Activated effector memory CD4-positive, alpha-beta T cell treated with anti-CD3 and anti-CD28 coated beads, Interleukin-2, amount 50 U/mL, for 16 hours (primary cell): ENCODE results near the gene SMOC2.

ENCODE experiments used
- DNase-seq: peaks from one replicate; pipeline ENCODE4 v3.0.0-alpha.2; 2020

Gene SMOC2

DNA sequence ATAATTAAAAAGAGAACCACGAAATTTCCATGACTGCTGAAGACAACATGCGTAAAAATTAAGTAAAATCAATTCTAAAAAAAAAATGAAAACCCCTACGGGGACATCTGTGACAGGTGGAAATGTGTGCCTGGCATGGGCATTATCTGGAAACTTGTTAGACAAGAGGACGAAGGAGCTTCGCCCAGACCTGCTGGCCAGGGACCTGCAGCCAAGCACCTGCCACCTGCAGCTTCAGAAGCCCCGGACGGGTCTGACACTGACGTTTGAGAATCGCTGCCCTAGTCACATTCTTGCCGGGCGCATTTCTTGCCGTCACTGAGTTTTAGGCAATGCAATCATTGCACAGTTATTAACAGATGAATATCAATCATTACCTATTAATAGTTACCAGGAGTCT is 140.3 kb downstream of the SMOC2 start:
- no peak for DNase-seq

DNA sequence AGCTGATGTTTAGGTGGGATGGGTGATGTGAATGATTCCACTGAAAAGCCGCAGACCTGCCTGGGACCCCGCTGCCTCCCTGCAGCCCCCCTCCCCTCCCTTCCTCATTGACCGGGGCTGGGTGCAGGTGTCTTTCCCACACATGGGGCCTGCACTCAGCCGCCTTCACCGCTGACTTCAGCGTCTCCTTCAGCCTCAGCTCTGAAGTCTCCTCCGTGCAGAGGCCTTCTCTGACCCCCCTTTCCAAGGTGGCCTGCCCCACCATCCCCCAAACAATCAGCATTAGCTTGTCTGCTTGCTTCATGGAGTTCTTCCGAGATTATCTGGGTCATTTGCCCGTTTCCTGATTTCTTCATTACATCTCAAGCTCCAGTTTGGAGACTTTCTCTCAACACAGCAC is 140.7 kb downstream of the SMOC2 start:
- DNase-seq: no peak

DNA sequence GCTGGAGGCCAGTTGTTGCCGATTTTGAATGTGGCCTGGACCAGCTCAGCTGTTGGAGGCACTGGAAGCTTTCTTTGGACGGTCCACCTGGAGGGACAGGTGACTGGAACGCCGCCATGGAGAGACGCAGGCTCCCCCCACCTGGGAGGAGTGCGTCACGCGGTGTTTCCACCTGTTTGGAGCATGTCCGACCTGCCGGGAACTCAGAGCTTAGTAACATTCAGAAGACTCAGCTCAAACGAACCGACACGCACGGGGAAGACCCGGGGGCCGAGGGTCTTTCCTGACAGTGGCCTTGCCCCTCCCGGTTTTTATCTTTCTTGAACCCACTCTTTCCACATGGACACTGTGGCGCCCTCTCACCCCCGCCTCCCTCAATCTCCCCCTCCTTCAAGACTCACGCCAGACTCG is 141.6 kb downstream of the SMOC2 start:
- DNase-seq: no peak

DNA sequence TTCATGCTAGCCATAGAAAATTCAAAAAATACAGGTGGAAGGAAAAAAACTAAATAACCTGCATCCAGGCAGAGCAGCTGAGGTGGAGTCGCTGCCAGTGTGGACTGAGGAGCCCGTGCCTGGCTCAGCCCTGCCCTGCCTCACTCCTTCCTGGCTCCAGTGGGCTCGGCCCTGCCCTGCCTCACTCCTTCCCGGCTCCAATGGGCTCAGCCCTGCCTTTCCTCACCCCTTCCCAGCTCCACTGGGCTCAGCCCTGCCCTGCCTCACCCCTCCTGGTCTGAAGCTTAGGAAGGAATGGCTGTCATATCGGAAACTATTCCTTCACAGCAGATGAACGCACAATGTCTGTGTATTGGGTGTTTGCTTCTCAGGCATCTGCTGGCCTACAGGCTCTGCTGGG is 142.1 kb downstream of the SMOC2 start:
- no peak for DNase-seq

DNA sequence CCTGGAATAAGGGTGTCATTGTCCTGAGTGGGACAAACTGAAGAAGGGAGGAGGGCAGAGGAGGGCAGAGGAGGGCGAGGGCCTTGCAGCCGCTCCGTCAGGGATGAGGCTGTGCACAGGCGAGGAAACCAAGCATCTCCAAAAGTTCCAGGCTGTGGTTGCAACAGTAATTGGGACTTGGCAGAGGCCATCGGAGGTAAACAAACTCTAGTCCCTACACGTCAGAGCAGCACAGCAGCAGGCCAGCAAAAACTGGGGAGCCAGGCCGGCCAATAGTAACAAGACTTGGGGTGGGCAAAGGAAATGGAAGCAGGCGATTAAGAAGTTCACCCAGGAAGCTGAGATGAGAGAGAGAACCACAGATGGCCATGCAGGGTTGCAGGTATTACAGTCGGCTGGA is 142.8 kb downstream of the SMOC2 start:
- no peak for DNase-seq

DNA sequence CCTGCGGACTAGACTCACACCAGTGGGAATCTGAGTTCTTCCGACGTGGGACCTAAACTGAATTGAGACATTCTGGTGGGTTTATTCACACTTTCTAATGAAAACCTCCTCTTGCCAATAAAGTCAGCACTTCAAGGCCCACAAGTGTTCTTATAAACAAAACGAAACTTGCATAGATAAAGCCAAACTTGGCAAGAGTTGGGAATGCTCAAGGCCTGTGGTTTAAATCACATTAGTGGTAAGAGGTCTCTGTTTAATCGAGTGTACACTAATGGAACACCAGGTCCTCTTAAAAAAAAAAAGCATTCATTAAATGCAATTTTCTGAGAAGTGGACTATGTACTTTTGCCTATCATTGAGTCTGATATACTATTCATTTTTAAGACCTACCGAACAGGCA is 143.3 kb downstream of the SMOC2 start:
- DNase-seq: no peak

DNA sequence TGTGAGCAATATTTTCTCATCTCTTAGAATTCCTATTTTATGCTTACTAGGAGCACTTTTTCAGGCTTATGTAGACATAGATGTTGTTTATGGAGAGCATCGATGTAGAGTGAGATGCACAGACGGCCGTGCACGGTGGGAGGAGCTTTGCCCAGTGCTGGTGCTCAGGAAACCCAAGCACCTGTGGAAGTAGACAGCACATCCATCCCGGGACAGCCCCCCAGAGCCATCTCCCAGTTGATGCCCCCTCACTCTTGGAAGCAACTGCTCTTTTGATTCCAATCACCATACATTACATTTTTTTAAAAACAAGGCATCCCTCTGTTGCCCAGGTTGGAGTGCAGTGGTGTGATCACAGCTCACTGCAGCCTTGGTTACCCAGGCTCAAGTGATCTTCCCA is 143.7 kb downstream of the SMOC2 start:
- DNase-seq: no peak

DNA sequence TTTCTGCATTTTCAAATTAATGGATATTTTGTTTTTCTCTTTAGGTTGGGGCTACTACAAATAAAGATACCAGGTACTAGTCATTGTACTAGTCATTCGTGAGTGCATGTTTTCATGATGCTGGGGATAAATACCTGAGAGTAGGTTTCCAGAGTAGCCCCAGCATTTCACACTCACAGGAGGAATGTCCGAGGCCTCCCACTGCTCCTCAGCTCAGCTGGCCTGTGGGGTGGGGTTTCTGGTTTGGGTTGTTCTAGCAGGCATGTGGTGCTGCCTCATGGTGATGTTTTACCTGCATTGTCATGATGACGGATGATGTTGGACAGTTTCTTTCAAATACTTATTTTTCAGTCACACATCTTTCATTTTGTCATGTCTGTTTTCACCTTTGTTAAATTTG is 144.5 kb downstream of the SMOC2 start:
- no peak for DNase-seq

DNA sequence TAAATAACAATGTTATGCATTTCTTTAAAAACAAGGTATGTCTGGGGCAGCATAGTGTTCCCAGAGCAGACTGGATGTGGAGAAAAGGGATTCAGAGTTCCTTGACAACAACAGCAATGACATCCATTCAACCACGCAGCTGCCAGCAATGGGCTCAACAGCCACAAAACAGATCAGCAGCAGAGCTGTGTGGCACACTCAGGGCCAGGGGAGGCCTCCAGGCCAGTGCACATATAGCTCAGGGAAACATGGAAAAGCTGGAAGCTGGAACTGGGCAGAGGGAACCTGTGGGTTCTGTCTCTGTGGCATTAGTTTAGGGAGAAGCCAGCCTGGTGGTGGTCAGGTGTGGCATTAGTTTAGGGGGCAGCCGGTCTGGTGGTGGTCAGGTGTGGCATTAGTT is 148.3 kb downstream of the SMOC2 start:
- DNase-seq: no peak

DNA sequence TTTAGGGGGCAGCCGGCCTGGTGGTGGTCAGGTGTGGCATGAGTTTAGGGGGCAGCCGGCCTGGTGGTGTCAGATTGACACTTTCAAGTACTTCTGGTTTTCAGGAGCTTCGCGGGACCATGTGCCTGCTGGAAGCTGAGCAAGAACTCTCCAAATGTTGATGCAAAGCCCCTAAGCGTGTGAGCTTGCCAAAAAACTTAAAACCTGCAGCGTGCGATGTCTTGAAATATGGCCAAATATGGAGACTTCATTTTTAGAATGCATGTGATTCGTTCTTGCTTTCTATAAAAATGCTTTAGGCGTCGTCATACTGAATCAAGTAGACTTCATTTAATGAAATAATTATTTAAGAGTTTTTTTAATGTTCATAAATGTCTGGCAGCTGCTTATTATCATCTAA is 149.4 kb downstream of the SMOC2 start:
- DNase-seq: no peak

DNA sequence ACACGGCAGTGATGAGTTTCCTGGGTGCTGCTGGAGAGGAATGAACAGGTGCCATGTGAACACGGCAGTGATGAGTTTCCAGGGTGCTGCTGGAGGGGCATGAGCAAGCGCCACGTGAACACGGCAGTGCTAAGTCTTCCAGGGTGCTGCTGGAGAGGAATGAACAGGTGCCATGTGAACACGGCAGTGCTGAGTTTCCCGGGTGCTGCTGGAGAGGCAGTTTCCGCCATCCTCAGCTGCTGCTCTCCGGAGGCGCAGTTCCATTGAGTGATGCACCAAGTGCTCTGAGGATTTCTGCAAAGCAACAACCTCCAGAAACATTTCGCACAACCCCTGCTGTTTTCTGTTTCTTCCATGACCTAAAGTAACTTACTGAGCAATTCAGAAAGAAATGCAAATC is 155.4 kb downstream of the SMOC2 start:
- no peak for DNase-seq

DNA sequence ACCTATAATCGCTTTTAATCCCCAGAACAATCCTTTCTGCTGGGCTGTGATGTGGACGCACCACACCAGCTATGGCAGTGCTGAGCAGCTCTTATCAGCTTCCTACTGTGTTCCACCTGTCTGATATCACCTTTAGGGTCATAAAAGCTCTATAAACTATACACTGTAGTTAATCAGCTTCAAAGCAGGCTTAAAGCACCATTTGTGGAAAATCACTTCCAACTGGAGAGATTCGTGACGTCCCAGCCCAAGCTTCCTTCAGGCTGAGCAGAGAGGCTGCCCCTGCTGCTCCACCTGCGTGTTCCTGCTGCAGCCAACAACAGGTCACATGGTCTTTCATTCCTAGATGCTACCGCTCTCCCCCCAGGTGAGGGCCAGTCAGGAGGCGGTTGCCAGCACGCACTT is 156.5 kb downstream of the SMOC2 start:
- no peak for DNase-seq

DNA sequence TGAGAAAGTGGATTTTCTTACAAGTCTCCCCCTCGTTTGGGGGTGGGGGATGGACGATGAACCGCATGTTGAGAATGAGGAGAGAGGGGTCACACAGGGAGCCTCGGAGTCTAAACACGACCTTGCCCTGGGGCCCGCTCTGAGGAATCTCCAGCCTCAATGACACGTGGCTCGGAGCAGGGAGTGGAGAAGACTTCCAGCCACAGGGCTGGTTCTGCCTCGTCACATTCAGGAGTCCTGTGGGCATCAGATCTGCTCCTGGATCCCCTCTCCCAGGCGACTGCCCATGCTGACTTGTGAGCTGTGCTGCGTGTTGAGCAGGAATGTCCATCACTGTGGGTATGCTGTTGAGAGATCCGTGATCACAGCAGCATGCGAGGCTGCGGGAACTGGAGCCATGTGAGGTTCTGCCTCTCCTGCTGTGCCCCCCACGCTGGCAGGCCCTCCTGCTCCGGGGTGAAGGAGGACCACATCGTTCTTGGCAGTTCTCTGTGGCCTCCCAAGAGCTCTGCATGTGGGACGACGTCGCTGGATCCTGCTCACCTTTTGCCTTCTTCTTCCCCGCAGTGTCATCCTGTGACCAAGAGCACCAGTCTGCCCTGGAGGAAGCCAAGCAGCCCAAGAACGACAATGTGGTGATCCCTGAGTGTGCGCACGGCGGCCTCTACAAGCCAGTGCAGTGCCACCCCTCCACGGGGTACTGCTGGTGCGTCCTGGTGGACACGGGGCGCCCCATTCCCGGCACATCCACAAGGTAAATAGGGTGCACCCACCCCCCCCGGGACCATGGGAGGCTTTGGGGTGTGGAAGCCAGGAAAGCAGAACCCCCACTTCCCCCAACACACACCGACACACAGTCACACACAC is 157.5 kb downstream of the SMOC2 start:
- DNase-seq: no peak

DNA sequence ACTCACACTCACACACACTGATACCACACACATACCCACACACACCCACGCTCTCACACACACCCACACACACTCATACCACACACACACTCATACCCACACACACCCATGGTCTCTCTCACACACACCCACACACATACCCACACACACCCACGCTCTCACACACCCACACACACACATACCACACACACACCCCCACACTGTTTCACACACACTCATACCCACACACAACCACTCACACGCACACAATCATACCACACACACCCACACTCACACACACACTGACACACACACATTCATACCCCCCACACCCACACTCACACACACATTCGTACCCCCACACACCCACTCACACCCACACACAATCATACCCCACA is 158.1 kb downstream of the SMOC2 start:
- no peak for DNase-seq

DNA sequence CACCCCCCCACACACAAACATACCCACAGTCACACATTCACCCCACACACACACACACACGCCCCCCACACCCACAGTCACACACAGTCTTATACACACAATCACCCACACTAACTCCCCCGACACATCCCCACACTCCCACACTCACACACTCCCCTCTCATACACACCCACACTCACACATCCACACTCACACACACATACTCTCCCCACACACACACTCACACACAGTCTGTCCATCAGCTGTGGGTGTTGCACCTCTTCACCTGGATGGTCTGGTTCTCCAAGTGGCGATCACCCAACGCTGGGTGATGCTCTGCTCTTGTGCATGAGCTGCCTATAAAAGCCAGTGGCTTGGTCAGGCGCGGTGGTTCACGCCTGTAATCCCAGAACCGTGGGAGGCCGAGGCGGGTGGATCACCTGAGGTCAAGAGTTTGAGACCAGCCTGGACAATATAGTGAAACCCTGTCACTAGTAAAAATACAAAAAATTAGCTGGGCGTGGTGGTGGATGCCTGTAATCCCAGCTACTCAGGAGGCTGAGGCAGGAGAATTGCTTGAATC is 158.9 kb downstream of the SMOC2 start:
- DNase-seq: no peak

DNA sequence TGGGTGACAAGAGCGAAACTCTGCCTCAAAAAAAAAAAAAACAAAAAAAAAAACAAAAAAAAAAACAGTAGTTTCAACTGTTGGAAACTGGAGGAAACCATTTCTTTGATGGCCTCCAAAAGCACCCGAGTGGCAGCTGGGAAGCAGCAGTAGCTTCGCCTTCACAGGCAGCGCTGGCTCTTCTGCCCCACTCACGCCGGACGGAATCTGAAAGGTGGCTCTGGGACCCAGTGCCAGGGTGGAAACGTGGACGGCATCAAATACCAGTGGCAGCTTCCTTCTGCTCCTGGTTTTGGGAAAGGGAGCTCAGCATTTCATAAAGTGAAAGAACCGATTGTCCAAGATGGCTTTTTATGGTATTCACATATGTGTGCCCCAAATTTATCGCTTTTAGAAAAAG is 159.4 kb downstream of the SMOC2 start:
- DNase-seq: no peak

DNA sequence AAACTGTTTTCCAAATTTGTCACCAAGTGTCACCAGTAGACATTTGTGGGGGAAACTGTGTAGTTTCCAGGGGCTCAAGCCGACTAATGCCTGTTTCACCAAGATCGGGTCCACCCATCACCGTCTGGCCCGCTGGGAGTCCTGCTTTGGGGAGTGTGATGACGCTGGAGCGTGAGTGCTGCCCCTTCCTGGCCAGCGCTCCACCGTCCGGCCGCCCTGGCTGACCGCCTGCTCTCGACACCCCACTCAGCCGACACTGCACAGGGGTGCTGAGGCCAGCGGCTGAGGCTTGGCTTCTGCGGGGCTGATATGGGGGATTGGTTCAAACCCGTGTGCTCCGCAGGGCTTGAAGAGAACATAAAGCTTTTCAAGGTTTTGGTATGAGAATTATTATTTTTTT is 160.1 kb downstream of the SMOC2 start:
- no peak for DNase-seq

DNA sequence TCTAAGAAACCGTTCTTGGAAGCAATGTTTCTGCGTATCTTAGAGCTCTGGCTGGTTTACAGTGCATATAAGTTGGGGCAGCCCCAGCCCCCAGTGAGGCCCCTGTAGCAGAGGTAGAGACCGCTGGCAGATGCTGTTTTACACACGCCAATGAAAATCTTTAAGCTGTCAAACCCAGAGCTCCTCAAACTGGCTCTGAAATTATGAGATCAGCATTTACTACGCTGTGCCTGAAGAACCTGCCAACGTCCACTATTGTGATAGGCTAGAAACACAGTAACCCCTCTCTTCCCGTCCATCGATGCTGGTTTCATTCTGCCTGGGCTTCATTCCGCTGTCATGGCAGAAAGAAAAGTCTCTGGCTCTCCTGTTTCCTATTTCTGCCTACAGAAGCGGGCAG is 160.6 kb downstream of the SMOC2 start:
- no peak for DNase-seq

DNA sequence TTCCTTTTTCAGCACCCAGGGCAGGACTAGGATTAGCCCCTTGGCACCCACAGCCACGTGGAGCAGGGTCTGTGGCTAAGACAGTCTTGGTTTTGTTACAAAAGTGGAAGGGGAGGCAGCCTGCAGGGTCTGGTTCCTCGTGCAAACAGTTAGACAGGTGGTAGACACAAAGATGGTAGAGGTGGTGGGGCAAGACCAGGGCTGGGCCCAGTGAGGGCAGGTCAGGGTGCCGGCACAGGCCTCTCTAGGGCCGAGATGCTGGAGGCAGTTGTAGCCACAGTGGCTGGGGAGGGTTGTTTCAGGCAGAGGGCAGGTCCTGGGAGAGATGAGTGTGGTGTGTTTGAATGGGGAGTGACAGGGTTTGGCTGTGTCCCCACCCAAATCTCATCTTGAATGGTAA is 161.6 kb downstream of the SMOC2 start:
- no peak for DNase-seq

DNA sequence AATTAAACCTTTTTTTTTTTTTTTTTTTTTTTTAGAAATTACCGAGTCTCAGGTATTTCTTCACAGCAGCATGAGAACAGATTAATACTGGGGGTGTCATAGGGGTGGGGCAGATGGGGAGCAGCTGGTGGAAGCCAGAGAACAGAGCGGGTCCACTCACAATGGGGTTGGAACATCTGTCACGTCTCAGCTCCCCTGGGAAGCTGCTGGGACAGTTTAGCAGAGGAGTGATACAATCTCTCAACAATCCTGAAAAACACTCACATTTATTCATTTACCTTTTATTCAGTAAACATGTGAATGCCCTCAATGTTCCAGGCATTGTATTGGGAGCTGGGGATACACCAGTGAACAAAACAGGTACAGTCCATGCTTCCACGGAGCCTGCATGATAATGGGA is 162.2 kb downstream of the SMOC2 start:
- DNase-seq: no peak

DNA sequence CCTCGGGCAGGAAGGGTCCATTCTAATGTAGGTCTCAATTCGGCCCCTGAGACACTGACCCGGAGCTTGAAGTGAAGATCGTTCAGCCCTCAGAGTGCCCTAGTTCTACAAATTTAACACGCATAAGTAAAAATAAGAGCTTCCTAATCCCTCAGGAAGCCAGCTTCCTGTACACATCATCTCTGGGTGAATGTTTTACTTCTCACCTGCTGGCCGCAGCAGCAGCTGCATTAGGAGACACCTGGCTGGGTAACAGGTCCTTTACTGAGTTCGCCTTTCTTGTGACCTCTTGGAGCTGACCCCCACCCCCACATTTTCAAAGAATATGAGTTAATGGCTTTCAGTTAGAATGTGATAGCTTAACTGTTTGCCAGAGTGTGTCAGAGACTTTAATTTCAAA is 165.0 kb downstream of the SMOC2 start:
- DNase-seq: no peak

DNA sequence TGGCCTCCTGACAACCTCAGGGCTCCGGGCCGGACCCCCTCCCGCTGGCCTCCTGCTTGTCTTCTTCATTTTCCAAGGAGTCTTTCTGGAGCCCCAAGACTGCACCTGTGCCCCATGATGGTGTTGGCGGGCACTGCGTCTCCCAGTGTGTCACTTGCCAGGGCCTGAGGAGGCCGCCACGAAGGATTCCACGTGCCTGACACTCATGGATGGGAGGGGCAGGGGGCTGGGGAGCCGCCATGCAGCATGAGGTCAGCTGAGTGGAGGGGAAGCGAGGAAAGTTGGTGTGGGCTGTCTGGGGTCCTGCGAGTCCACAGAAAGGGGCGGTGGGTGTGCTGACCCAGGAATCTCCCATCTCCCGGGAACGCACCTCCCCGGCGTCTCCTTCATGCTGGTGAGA is 165.7 kb downstream of the SMOC2 start:
- DNase-seq: no peak

DNA sequence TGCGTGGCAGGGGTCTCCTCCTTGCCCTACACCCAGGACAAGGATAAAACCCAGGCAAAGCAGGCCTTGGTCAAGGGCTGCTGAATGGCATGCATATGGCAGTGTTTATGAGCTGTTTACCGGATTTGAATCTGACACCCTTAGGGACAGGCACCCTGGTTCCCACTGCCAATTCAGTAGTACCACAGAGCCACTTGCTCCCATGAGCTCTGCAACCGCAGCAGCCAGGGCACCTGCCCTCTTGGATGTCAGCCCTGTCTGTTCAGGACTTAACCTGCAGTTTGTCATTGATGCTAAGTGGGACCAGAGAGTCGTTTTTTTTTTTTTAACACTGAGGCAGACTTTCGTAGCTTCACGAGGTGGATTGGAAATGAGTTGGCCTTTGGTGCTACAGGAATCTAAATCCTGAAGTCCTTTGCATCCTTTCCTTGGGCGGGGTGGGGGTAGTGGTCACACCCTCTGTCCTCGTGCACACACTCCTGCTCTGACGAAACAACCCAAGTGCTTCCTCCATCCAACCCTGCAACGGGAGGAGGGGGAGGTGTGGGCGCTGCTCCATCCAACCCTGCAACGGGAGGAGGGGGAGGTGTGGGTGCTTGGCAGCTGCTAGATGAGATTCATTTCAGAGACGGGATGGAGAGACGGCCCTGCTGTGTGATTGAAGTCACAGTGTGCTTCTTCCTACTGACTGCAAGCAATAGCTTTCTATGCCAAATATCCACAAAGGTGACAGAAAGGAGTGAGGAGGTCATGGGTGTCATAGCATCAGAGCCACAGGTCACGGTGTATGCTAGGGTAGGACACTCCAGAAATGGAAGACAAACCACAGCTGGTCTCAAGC is 166.5 kb downstream of the SMOC2 start:
- no peak for DNase-seq

DNA sequence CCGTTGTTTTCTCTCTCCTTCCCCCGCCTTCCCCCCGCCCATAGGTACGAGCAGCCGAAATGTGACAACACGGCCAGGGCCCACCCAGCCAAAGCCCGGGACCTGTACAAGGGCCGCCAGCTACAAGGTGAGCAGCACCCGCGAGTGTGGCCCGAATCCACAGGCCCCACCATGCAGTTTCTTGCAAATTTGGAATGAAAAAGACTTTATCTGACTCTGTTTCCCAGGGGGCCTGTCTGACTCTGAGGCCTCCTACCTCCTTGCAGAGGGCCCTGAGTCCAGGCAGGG is 167.1 kb downstream of the SMOC2 start:
- no peak for DNase-seq
